K562 (cell line): ENCODE measurements around the gene C2CD2. TPM values are rescaled to one million over a fixed set of nuclear protein-coding genes. Genes with fewer than 3 reads are reported as not detected.

ENCODE experiments used
- ATAC-seq: fragments of 200-7000 bp; cut with Tn5 transposase; 3 replicates; pipeline ENCODE4 v1.9.1; 2020; ENCODE audit warnings: moderate library complexity
- BruUV-seq: library from RNA; stranded (reverse); fragments of 400-500 nt; replicated peaks from 2 replicates; lab custom pipeline; 2021; lab: Mats Ljungman, UMichigan
- CTCF ChIA-PET: fragments of 300-600 bp; formaldehyde crosslinking; extraction: SDS; loops from one replicate; lab custom pipeline; 2021; ENCODE audit warnings: low intra/inter-chr PET ratio; lab: Yijun Ruan, JAX
- POLR2A ChIA-PET: fragments of 300-600, 350-650 bp; sonication (Branson Sonifier 250); formaldehyde crosslinking; extraction: SDS; loops from one replicate; lab custom pipeline; 2021; ENCODE audit warnings: antibody characterized with exemption, inconsistent platforms; lab: Yijun Ruan, JAX
- DNase-seq, 4 experiments: peaks; one replicate each; pipeline versions ENCODE4 v3.0.0 to v3.0.0-alpha.2; 2011 to 2018; ENCODE audit warnings: low spot score in 3 of 4, mixed read lengths in 3 of 4; ENCODE audit errors: extremely low read depth in 1 of 4
- FAIRE-seq: peaks from 2 replicates; lab custom pipeline; 2011; peaks lifted over from hg19 to GRCh38; lab: Jason Lieb, UNC
- H2AFZ ChIP-seq: 2 replicates; pipeline ENCODE4 v1.6.0; 2011; ENCODE audit warnings: low read depth, low read length, control low read depth, inconsistent platforms
- H3K27ac ChIP-seq: fragments of 200-600 bp; 3 replicates; pipeline ENCODE4 v1.8.0; 2011; ENCODE audit warnings: low read depth, mild to moderate bottlenecking, control low read depth, inconsistent platforms, low read length, moderate library complexity, mixed read lengths; ENCODE audit errors: extremely low read depth
- H3K27me3 ChIP-seq, 2 experiments: fragments of 300-600 bp in 1 of 2; 2 replicates in 1 of 2; 3 replicates in 1 of 2; pipeline versions ENCODE4 v1.6.0 to v1.8.0; 2011; ENCODE audit warnings: inconsistent platforms in 2 of 2, low read length in 2 of 2, mild to moderate bottlenecking in 1 of 2, mixed read lengths in 1 of 2, moderate library complexity in 1 of 2; ENCODE audit not compliant: control insufficient read depth in 2 of 2, insufficient read depth in 2 of 2
- H3K36me3 ChIP-seq: fragments of 300-600 bp; 3 replicates; pipeline ENCODE4 v1.8.0; 2011; ENCODE audit warnings: mild to moderate bottlenecking, low read length, inconsistent platforms; ENCODE audit not compliant: control insufficient read depth, insufficient read depth
- H3K4me1 ChIP-seq, 2 experiments: fragments of 200-600 bp in 1 of 2; replicated peaks in 1 of 2; 2 replicates in 1 of 2; 3 replicates in 1 of 2; pipeline versions ENCODE4 v1.5.1 to v1.8.0; 2011; ENCODE audit warnings: inconsistent platforms in 2 of 2, low read length in 2 of 2, mild to moderate bottlenecking in 1 of 2, mixed read lengths in 1 of 2, moderate library complexity in 1 of 2; ENCODE audit not compliant: control insufficient read depth in 2 of 2, insufficient read depth in 2 of 2
- H3K4me2 ChIP-seq: 2 replicates; pipeline ENCODE4 v1.6.1; 2011; ENCODE audit warnings: low read length, control low read depth, inconsistent platforms, mixed read lengths; ENCODE audit not compliant: insufficient read depth
- H3K4me3 ChIP-seq: fragments of 200-600 bp; sonication (generic), shearing (Covaris generic); 2 replicates; pipeline ENCODE4 v1.5.1; 2016; ENCODE audit warnings: control low read depth, inconsistent platforms
- H3K79me2 ChIP-seq: fragments of 200-600 bp; 3 replicates; pipeline ENCODE4 v1.8.0; 2011; ENCODE audit warnings: low read length, inconsistent platforms; ENCODE audit not compliant: control insufficient read depth, insufficient read depth
- H3K9ac ChIP-seq, 2 experiments: 2 replicates each; pipeline versions ENCODE4 v1.6.0 to v1.6.1; 2011; ENCODE audit warnings: low read depth in 2 of 2, low read length in 2 of 2, control low read depth in 1 of 2, inconsistent platforms in 1 of 2, mild to moderate bottlenecking in 1 of 2, mixed read lengths in 1 of 2; ENCODE audit not compliant: insufficient read depth in 1 of 2
- H3K9me1 ChIP-seq: one replicate; pipeline ENCODE4 v1.6.0; 2011; ENCODE audit warnings: inconsistent platforms, mild to moderate bottlenecking, low read length, moderate library complexity; ENCODE audit not compliant: control insufficient read depth, insufficient read depth
- H3K9me3 ChIP-seq: replicated peaks from 2 replicates; pipeline ENCODE4 v1.5.1; 2011; ENCODE audit warnings: low read depth, low read length, inconsistent platforms; ENCODE audit not compliant: control insufficient read depth, insufficient read depth
- H4K20me1 ChIP-seq: replicated peaks from 2 replicates; pipeline ENCODE4 v1.6.1; 2011; ENCODE audit warnings: low read length, inconsistent platforms, mixed read lengths; ENCODE audit not compliant: control insufficient read depth, insufficient read depth
- POLR2H ChIP-seq: IDR thresholded peaks from 2 replicates; pipeline ENCODE4 v1.6.1; 2016; ENCODE audit warnings: missing genetic modification characterization, low read depth, mild to moderate bottlenecking, control low read depth, missing compliant biosample characterization, moderate library complexity
- PRMT5 ChIP-seq: sonication (generic); formaldehyde crosslinking; IDR thresholded peaks from 2 replicates; pipeline ENCODE4 v1.5.0; 2020; ENCODE audit warnings: missing genetic modification reagents
- ZNF707 ChIP-seq: fragments of 250-450 bp; sonication (Bioruptor Pico); conservative IDR thresholded peaks from 2 replicates; pipeline ENCODE4 v1.8.0; 2022; ENCODE audit warnings: inconsistent platforms, mild to moderate bottlenecking, moderate library complexity
- WGBS: fragments of 100-300 bp; shearing (Covaris generic); methylation state at CpG from one replicate; pipeline ENCODE4 v1.1.6; 2016; ENCODE audit warnings: low coverage, mixed read lengths; ENCODE audit not compliant: insufficient coverage; ENCODE audit errors: missing lambda C conversion rate; 5-methylcytosine and 5-hydroxymethylcytosine counted together
- in situ Hi-C: fragments of 300-500 bp; cut with MboI; formaldehyde crosslinking; loops from 4 replicates; pipeline ENCODE4 v1.15.0; 2018; ENCODE audit warnings: inconsistent platforms, mixed read lengths
- intact Hi-C: fragments of 100-400 bp; cut with micrococcal nuclease; formaldehyde crosslinking; loops from 2 replicates; pipeline ENCODE4 v1.14.2; 2022
- polyA plus RNA-seq, 8 experiments: library from polyadenylated mRNA; depleted of rRNA in 4 of 8; stranded (reverse) in 5 of 8; unstranded in 3 of 8; fragments of >200 nt; fragmentation: Nextera tagmentation in 2 of 8; fragmentation: Illumina TruSeq in 1 of 8; extraction: Ambion mirVana in 2 of 8; extraction: Trizol in 1 of 8; gene quantifications; 2 replicates each; pipeline versions ENCODE4 v1.2.1 to v1.2.3, GENCODE V29; 2011 to 2014; ENCODE audit warnings: inconsistent platforms in 1 of 8, missing spikeins in 1 of 8
- total RNA-seq, 7 experiments: library from RNA; depleted of rRNA in 6 of 7; stranded (reverse); fragments of >200 nt in 6 of 7; fragmentation: Illumina TruSeq in 2 of 7; extraction: Trizol in 2 of 7; gene quantifications; 2 replicates each; pipeline versions ENCODE4 v1.2.1 to v1.2.3, GENCODE V29; 2011 to 2021; ENCODE audit warnings: low replicate concordance in 1 of 7
- TF ChIP-seq, protein P1 (sequence below): fragments of 450-650 bp; IDR thresholded peaks from 2 replicates; pipeline ENCODE4 v1.6.1; 2016; ENCODE audit warnings: antibody characterized with exemption

The C2CD2 gene
- total and polyA plus RNA-seq, 9 of the 15 experiments (the other 6 are each of a cell fraction or from before 2014, with no cell fraction given), result 1.3 to 21.6 (median 12.1) TPM

DNA sequence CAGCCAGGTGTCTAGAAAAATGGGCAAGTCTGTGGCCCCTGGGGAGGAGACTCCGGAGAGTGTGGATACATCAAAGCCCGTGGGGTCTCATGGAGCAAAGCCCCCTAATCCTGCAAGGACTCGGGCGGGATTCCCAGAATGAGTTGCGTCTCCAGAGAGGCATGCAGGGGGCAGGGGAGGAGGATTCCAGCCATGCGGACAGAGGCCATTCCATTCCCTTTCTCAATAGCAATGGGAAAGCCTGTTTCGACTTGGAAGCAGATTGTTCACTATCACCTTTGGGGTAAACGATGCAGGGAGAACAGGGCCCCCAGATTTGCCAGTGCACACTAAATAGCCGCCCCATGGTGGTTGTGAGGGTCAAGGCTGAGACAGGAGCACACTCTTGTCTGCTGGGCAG, 59.3 kb downstream of the C2CD2 start:
- no peak overlapping the region for H3K9ac ChIP-seq
- no peak overlapping the region for H2AFZ ChIP-seq
- 87% methylated on average over 8 of the region's 9 CpGs for WGBS
- peaks cover 21% of the 10 kb centered on the region; the same call in 2 of the 3 replicates for H3K36me3 ChIP-seq
- H3K9me1 ChIP-seq, result no peaks in the 10 kb centered on the region
- no peaks in the 10 kb centered on the region for H3K9me3 ChIP-seq
- no peak for ATAC-seq
- no peaks in the 10 kb centered on the region for H3K27me3 ChIP-seq
- H3K27ac ChIP-seq, result 0 out of 3 replicates have a peak overlapping the region, but pooled peaks have one; percentile 54
- H4K20me1 ChIP-seq, result no peaks in the 10 kb centered on the region; the same call in 1 of the 2 replicates
- TF ChIP-seq, protein P1, sequence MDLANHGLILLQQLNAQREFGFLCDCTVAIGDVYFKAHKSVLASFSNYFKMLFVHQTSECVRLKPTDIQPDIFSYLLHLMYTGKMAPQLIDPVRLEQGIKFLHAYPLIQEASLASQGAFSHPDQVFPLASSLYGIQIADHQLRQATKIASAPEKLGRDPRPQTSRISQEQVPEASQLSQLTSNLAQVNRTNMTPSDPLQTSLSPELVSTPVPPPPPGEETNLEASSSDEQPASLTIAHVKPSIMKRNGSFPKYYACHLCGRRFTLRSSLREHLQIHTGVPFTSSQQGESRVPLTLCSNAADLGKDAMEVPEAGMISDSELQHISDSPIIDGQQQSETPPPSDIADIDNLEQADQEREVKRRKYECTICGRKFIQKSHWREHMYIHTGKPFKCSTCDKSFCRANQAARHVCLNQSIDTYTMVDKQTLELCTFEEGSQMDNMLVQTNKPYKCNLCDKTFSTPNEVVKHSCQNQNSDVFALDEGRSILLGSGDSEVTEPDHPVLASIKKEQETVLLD, result no peak
- TF ChIP-seq POLR2H (no peak), ZNF707 (CRISPR knock-in tag) (no peak), PRMT5 (no peak)
- intact Hi-C loops (no loop called here), in situ Hi-C loops (no loop called here)
- H3K79me2 ChIP-seq, result no peaks in the 10 kb centered on the region
- ChIA-PET POLR2A (interaction anchor here (0.6 to 1.9 kb wide), 3 partner anchors 14 to 989 kb away, joined by 3 to 8 read pairs (median 4); no protein-coding TSS in a partner anchor), CTCF (no interaction called here)
- no TSS peak for BruUV-seq
- no peak for FAIRE-seq
- H3K4me3 ChIP-seq, result no peak overlapping the region
- H3K4me1 ChIP-seq, result peaks cover 19 to 24% of the 10 kb centered on the region in 2 experiments
- no peak for DNase-seq
- H3K4me2 ChIP-seq, result no peak overlapping the region; the same call in 1 of the 2 replicates
